ENCODE measurements around the gene WDSUB1. TPM values are rescaled to one million over a fixed set of nuclear protein-coding genes. Genes with fewer than 3 reads are reported as not detected.

Gene WDSUB1
- total RNA-seq, 1 experiment from 2014 or later = 6.9 TPM

- Histone ChIP-seq H3K4me2 (no peak overlapping the region), H3K4me1 (replicated peaks; ENCODE audit: insufficient read depth) (no peaks in the 10 kb centered on the region), H4K20me1 (ENCODE audit: insufficient read depth) (no peaks in the 10 kb centered on the region), H3K9me2 (ENCODE audit: insufficient read depth) (no peaks in the 10 kb centered on the region), H3K79me2 (ENCODE audit: low read depth) (no peaks in the 10 kb centered on the region), H3K27ac (no peak overlapping the region), H2AFZ (no peak overlapping the region), H3K4me3 (no peak overlapping the region), H3F3A (ENCODE audit: insufficient read depth, low read depth) (no peaks in the 10 kb centered on the region), H3K36me3 (ENCODE audit: low read depth) (no peaks in the 10 kb centered on the region), H3K27me3 (ENCODE audit: insufficient read depth, low read depth) (no peaks in the 10 kb centered on the region), H3K9me3 (ENCODE audit: insufficient read depth, low read depth) (no peaks in the 10 kb centered on the region)
- intact Hi-C loops (cut with micrococcal nuclease; ENCODE audit: unreplicated experiment) = no loop called here
- ChIA-PET CTCF (no interaction called here), POLR2A (ENCODE audit: unreplicated experiment) (no interaction called here)
- TF ChIP-seq EZH2 (IDR thresholded peaks at IDR 0.05; ENCODE audit: low read depth) (no peak), CTCF (conservative IDR thresholded peaks at IDR 0.05) (no peak)
- no TSS peak for BruUV-seq (replicated peaks)
- no peak for DNase-seq
Observed at GRCh38 chr2:159199761-159200465, 86.6 kb downstream of the WDSUB1 start.

GRCh38 chr2:159199236-159199635 is 87.3 kb downstream of the WDSUB1 start:
- Histone ChIP-seq H3K4me1 (replicated peaks; ENCODE audit: insufficient read depth) (no peaks in the 10 kb centered on the region), H4K20me1 (ENCODE audit: insufficient read depth) (no peaks in the 10 kb centered on the region), H2AFZ (no peak overlapping the region), H3K4me2 (no peak overlapping the region), H3K27me3 (ENCODE audit: insufficient read depth, low read depth) (no peaks in the 10 kb centered on the region), H3K27ac (no peak overlapping the region), H3K9me2 (ENCODE audit: insufficient read depth) (no peaks in the 10 kb centered on the region), H3K79me2 (ENCODE audit: low read depth) (no peaks in the 10 kb centered on the region), H3K4me3 (no peak overlapping the region), H3K9me3 (ENCODE audit: insufficient read depth, low read depth) (no peaks in the 10 kb centered on the region), H3F3A (ENCODE audit: insufficient read depth, low read depth) (no peaks in the 10 kb centered on the region), H3K36me3 (ENCODE audit: low read depth) (no peaks in the 10 kb centered on the region)
- CTCF ChIA-PET = no interaction called here
- BruUV-seq (replicated peaks) = no TSS peak
- no peak for TF ChIP-seq CTCF (conservative IDR thresholded peaks at IDR 0.05)
- TF ChIP-seq EZH2 (IDR thresholded peaks at IDR 0.05; ENCODE audit: low read depth) = no peak
- POLR2A ChIA-PET (ENCODE audit: unreplicated experiment) = interaction anchor here (0.5 kb wide), 1 partner anchor 8 kb away, joined by 3 read pairs; no protein-coding TSS in a partner anchor
- no peak for DNase-seq
- intact Hi-C loops (cut with micrococcal nuclease; ENCODE audit: unreplicated experiment) = no loop called here

DNA sequence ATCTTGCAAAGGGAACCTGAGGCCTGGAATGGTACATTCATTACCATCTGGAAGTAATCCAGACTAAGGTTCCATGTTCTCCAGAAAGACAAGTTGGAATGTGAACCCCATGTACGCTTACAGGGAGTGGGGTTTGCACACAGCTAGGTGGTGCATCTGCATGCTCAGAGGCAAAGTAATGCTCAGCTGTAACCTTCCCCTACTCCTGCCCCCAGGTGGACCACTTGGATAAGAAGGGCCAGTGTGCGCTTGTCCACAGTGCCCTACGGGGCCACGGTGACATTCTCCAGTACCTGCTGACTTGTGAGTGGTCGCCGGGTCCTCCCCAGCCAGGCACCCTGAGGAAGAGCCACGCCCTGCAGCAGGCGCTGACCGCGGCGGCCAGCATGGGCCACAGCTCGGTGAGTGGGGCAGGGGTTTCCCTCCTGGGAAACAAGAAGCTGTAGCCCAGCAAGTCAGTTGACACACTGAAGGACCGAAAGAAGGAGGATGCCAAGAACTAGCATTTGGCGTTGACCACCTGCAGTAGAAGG is 90.0 kb downstream of the WDSUB1 start:
- H3K4me3 ChIP-seq = no peak overlapping the region
- no peak overlapping the region for H3K27ac ChIP-seq
- no peaks in the 10 kb centered on the region for H3K27me3 ChIP-seq (ENCODE audit: insufficient read depth, low read depth)
- H2AFZ ChIP-seq = no peak overlapping the region
- H3F3A ChIP-seq (ENCODE audit: insufficient read depth, low read depth) = no peaks in the 10 kb centered on the region
- H3K9me2 ChIP-seq (ENCODE audit: insufficient read depth) = no peaks in the 10 kb centered on the region
- intact Hi-C loops (cut with micrococcal nuclease; ENCODE audit: unreplicated experiment) = no loop called here
- H4K20me1 ChIP-seq (ENCODE audit: insufficient read depth) = no peaks in the 10 kb centered on the region
- H3K4me1 ChIP-seq (replicated peaks; ENCODE audit: insufficient read depth) = no peaks in the 10 kb centered on the region
- no peaks in the 10 kb centered on the region for H3K79me2 ChIP-seq (ENCODE audit: low read depth)
- ChIA-PET POLR2A (ENCODE audit: unreplicated experiment) (no interaction called here), CTCF (no interaction called here)
- no peaks in the 10 kb centered on the region for H3K9me3 ChIP-seq (ENCODE audit: insufficient read depth, low read depth)
- H3K36me3 ChIP-seq (ENCODE audit: low read depth) = no peaks in the 10 kb centered on the region
- no peak overlapping the region for H3K4me2 ChIP-seq
- no peak for DNase-seq
- no peak for TF ChIP-seq EZH2 (IDR thresholded peaks at IDR 0.05; ENCODE audit: low read depth)
- TF ChIP-seq CTCF (conservative IDR thresholded peaks at IDR 0.05) = no peak
- no TSS peak for BruUV-seq (replicated peaks)

Data from PC-9 (cell line).